Measurements from ENCODE around the gene DPM2. TPM values are rescaled to one million over a fixed set of nuclear protein-coding genes. Genes with fewer than 3 reads are reported as not detected.

The DPM2 gene
- polyA plus RNA-seq, 1 donor from 2014 or later: 44.9 TPM

GRCh38 chr9:127966416-127967150 lies 28.9 kb upstream of the DPM2 start:
- Mint-ChIP-seq H3K27me3 (peaks cover 1% of the 10 kb centered on the region), H3K4me3 (peak overlapping the region in 3 of 4 donors; percentile 36 to 92 (median 75)), H3K9me3 (no peaks in the 10 kb centered on the region), H3K27ac (peak overlapping the region; percentile 85 to 100 (median 99)), H3K36me3 (peaks cover 3% of the 10 kb centered on the region), H3K4me1 (peaks cover 60 to 81% (median 79%) of the 10 kb centered on the region in 3 donors)

GRCh38 chr9:127965953-127966352 lies 28.3 kb upstream of the DPM2 start:
- peak overlapping the region; percentile 59 to 99 (median 86) for H3K27ac Mint-ChIP-seq
- H3K4me3 Mint-ChIP-seq: peak overlapping the region in 3 of 4 donors; percentile 38 to 92 (median 73)
- peaks cover 3% of the 10 kb centered on the region for H3K36me3 Mint-ChIP-seq
- H3K9me3 Mint-ChIP-seq: no peaks in the 10 kb centered on the region
- peaks cover 1% of the 10 kb centered on the region for H3K27me3 Mint-ChIP-seq
- peaks cover 58 to 82% (median 78%) of the 10 kb centered on the region in 3 donors for H3K4me1 Mint-ChIP-seq

GRCh38 chr9:127963359-127964064 lies 25.9 kb upstream of the DPM2 start:
- H3K27ac Mint-ChIP-seq: peak overlapping the region; percentile 81 to 99 (median 83)
- H3K4me3 Mint-ChIP-seq: peak overlapping the region; percentile 16 to 83 (median 62)
- H3K27me3 Mint-ChIP-seq: peaks cover 1% of the 10 kb centered on the region
- peaks cover 57 to 78% (median 76%) of the 10 kb centered on the region in 3 donors for H3K4me1 Mint-ChIP-seq
- peaks cover 0 to 3% (median 0%) of the 10 kb centered on the region in 3 donors for H3K9me3 Mint-ChIP-seq
- peaks cover 7% of the 10 kb centered on the region for H3K36me3 Mint-ChIP-seq

GRCh38 chr9:127963041-127963358 lies 25.3 kb upstream of the DPM2 start:
- Mint-ChIP-seq H3K4me1 (peaks cover 55 to 77% (median 73%) of the 10 kb centered on the region in 3 donors), H3K27ac (peak overlapping the region; percentile 81 to 99 (median 83)), H3K36me3 (peaks cover 7% of the 10 kb centered on the region), H3K27me3 (peaks cover 1% of the 10 kb centered on the region), H3K9me3 (peaks cover 0 to 3% (median 0%) of the 10 kb centered on the region in 3 donors), H3K4me3 (peak overlapping the region in 3 of 4 donors; percentile 52 to 83 (median 72))

GRCh38 chr9:127962278-127962677 lies 24.6 kb upstream of the DPM2 start:
- peak overlapping the region in 3 of 4 donors; percentile 52 to 72 (median 52) for H3K4me3 Mint-ChIP-seq

GRCh38 chr9:127961613-127962155 lies 24.0 kb upstream of the DPM2 start:
- peaks cover 5% of the 10 kb centered on the region for H3K36me3 Mint-ChIP-seq
- H3K27ac Mint-ChIP-seq: peak overlapping the region; percentile 61 to 99 (median 88)
- H3K4me3 Mint-ChIP-seq: peak overlapping the region in 2 of 4 donors; percentile 0 to 52
- peaks cover 1% of the 10 kb centered on the region for H3K27me3 Mint-ChIP-seq
- H3K4me1 Mint-ChIP-seq: peaks cover 55 to 71% (median 68%) of the 10 kb centered on the region in 3 donors
- peaks cover 0 to 3% (median 0%) of the 10 kb centered on the region in 3 donors for H3K9me3 Mint-ChIP-seq

More at GRCh38 chr9:127962278-127962677, 24.6 kb upstream of the DPM2 start:
- peaks cover 1% of the 10 kb centered on the region for H3K27me3 Mint-ChIP-seq
- H3K36me3 Mint-ChIP-seq: peaks cover 7% of the 10 kb centered on the region
- H3K4me1 Mint-ChIP-seq: peaks cover 58 to 76% (median 71%) of the 10 kb centered on the region in 3 donors
- peak overlapping the region in 2 of 3 donors; percentile 79 to 99 for H3K27ac Mint-ChIP-seq
- H3K9me3 Mint-ChIP-seq: peaks cover 0 to 3% (median 0%) of the 10 kb centered on the region in 3 donors

- Mint-ChIP-seq H3K27me3 (peaks cover 1% of the 10 kb centered on the region), H3K4me1 (peaks cover 51 to 68% (median 65%) of the 10 kb centered on the region in 3 donors), H3K4me3 (peak overlapping the region in 2 of 4 donors; percentile 12 to 52), H3K27ac (peak overlapping the region; percentile 19 to 99 (median 88)), H3K36me3 (peaks cover 5% of the 10 kb centered on the region), H3K9me3 (peaks cover 0 to 3% (median 0%) of the 10 kb centered on the region in 3 donors)
These were observed 23.5 kb upstream of the DPM2 start for GRCh38 chr9:127961155-127961490.

- peak overlapping the region; percentile 67 to 88 (median 85) for H3K27ac Mint-ChIP-seq
- no peaks in the 10 kb centered on the region for H3K27me3 Mint-ChIP-seq
- peaks cover 0 to 3% (median 0%) of the 10 kb centered on the region in 3 donors for H3K9me3 Mint-ChIP-seq
- peak overlapping the region in 2 of 4 donors; percentile 12 to 30 for H3K4me3 Mint-ChIP-seq
- peaks cover 5% of the 10 kb centered on the region for H3K36me3 Mint-ChIP-seq
- H3K4me1 Mint-ChIP-seq: peaks cover 49 to 67% (median 67%) of the 10 kb centered on the region in 3 donors
These were observed 22.9 kb upstream of the DPM2 start for GRCh38 chr9:127960410-127961154.

- Mint-ChIP-seq H3K4me3 (peak overlapping the region in 2 of 4 donors; percentile 30 to 58), H3K27me3 (no peaks in the 10 kb centered on the region), H3K36me3 (peaks cover 5% of the 10 kb centered on the region), H3K4me1 (peaks cover 46 to 66% (median 64%) of the 10 kb centered on the region in 3 donors), H3K27ac (peak overlapping the region; percentile 8 to 85 (median 67)), H3K9me3 (peaks cover 0 to 3% (median 0%) of the 10 kb centered on the region in 3 donors)
These were observed 22.3 kb upstream of the DPM2 start for GRCh38 chr9:127959841-127960409.

GRCh38 chr9:127959398-127959797 lies 21.7 kb upstream of the DPM2 start:
- H3K27ac Mint-ChIP-seq: peak overlapping the region; percentile 8 to 67 (median 47)
- H3K36me3 Mint-ChIP-seq: peaks cover 5% of the 10 kb centered on the region
- peaks cover 46 to 64% (median 62%) of the 10 kb centered on the region in 3 donors for H3K4me1 Mint-ChIP-seq
- H3K27me3 Mint-ChIP-seq: no peaks in the 10 kb centered on the region
- peak overlapping the region in 1 of 4 donors; percentile 30 for H3K4me3 Mint-ChIP-seq
- peaks cover 0 to 3% (median 0%) of the 10 kb centered on the region in 3 donors for H3K9me3 Mint-ChIP-seq

- Mint-ChIP-seq H3K4me1 (peaks cover 51 to 62% (median 55%) of the 10 kb centered on the region in 3 donors), H3K27ac (peak overlapping the region; percentile 24 to 71 (median 67)), H3K9me3 (peaks cover 0 to 3% (median 0%) of the 10 kb centered on the region in 3 donors), H3K4me3 (no peak overlapping the region), H3K27me3 (no peaks in the 10 kb centered on the region), H3K36me3 (peaks cover 5% of the 10 kb centered on the region)
These were observed 21.1 kb upstream of the DPM2 start for GRCh38 chr9:127958728-127959127.

- peak overlapping the region in 3 of 4 donors; percentile 44 to 83 (median 66) for H3K4me3 Mint-ChIP-seq
These were observed 17.8 kb upstream of the DPM2 start for GRCh38 chr9:127955294-127956015.

GRCh38 chr9:127954831-127955293 lies 17.2 kb upstream of the DPM2 start:
- Mint-ChIP-seq H3K4me1 (peaks cover 34 to 51% (median 35%) of the 10 kb centered on the region in 3 donors), H3K27ac (peak overlapping the region; percentile 44 to 84 (median 67)), H3K36me3 (peaks cover 5% of the 10 kb centered on the region), H3K9me3 (peaks cover 0 to 3% (median 0%) of the 10 kb centered on the region in 3 donors), H3K4me3 (peak overlapping the region in 1 of 4 donors; percentile 25), H3K27me3 (no peaks in the 10 kb centered on the region)

More at GRCh38 chr9:127955294-127956015, 17.8 kb upstream of the DPM2 start:
- peaks cover 0 to 3% (median 0%) of the 10 kb centered on the region in 3 donors for H3K9me3 Mint-ChIP-seq
- H3K36me3 Mint-ChIP-seq: peaks cover 5% of the 10 kb centered on the region
- no peaks in the 10 kb centered on the region for H3K27me3 Mint-ChIP-seq
- peak overlapping the region; percentile 33 to 84 (median 44) for H3K27ac Mint-ChIP-seq
- peaks cover 36 to 52% (median 39%) of the 10 kb centered on the region in 3 donors for H3K4me1 Mint-ChIP-seq

Data from IgD-negative memory B cell (primary cell).